GM19239 (cell line): ENCODE measurements around the gene RALBP1.

ENCODE experiments used
- DNase-seq: peaks from one replicate; pipeline ENCODE4 v3.0.0; 2011; ENCODE audit warnings: low spot score; ENCODE audit not compliant: insufficient read length
- FAIRE-seq: peaks from 2 replicates; lab custom pipeline; 2011; peaks lifted over from hg19 to GRCh38; lab: Jason Lieb, UNC

The RALBP1 gene

DNA sequence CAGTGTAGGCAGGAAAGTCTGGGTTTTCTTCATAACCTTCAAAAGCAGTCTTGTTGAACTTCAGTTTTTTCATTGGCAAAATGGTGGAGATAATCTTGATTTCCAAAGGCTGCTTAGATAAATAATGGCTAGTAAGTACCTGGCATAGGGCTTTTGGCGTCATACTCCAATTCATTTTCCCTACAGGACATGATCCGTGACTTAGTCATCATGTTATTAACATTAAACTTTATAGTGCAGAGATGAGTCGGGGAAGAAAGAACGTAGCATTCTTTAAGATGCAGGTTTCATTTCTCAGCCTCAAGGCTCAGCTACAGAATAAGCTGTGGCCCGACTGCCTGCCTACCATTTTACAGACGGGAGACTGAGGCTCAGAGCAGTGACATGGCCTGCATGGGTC is 64.0 kb downstream of the RALBP1 start:
- DNase-seq (no peak), FAIRE-seq (no peak)

DNA sequence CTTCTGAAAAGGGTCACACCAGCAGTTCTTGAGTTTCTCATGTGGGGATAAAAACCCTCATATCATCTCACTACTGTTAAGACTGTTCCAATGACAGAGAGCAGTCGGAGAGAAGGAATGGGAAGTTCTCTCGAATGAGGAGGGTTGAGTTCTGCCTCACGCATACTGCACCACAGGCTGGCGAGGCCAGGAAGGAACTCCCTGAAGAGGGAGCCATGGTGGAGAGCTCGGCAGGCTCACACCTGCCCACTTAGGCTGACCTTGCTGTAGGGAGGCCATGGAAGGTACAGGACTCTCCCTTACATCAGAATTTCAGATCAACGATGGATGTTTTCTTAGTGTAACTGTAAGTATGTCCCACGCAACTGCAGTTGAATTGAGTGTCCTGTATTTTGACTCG is 64.6 kb downstream of the RALBP1 start:
- DNase-seq (no peak), FAIRE-seq (no peak)

DNA sequence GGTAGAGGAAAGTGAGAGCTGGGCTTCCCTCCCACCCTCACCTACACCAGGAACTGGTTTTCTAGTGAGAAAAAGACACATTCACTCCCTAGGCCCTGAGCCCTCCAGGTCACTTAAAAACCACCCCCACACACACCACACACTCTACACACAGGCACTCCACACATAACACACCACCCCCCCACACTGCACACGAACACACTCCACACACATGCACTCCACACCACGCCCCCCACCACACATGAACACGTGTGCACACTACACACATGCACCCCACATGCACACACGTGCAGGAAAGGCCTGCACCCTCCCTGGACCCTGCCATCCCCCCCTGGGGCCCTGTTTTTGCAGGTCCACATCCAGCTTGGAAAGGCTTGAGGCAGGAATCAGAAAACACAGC is 67.6 kb downstream of the RALBP1 start:
- FAIRE-seq (no peak), DNase-seq (no peak)

DNA sequence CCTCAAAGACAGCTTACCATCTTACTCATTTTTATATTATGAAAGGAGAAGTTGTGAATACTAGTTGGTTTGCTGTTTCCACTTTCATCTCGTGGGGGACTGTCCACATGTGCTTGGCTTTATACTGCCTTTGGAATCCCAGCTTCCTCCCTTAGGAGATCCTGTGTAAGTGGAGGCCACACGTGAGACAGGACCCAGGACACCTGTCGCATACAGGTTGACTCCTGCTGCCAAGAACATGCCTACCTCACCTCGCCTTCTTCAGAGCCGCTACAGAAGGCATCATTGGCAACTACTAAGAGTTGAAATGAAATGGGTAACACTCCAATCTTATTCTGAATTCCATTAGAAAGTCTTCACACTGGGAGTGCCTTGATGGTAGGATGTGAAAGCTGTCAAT is 69.7 kb downstream of the RALBP1 start:
- FAIRE-seq = no peak
- DNase-seq = no peak

DNA sequence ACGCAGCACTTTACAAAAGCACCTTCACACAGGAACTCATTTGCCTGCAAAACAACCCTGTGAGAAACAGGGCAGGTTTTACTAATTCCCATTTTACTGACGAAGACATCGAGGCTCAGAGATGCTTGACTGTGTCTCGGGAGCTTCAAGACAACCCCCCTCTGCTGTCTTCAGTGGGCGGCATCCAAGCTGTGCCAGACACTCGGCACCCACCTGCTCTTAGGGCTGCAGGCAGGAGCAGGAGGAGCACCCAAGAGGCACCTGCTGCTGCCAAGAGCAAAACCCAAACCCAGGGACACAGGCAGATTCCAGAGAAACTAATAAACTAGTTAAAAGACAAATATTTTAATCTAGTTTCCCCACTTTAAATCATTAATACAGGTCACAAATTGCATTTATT is 71.2 kb downstream of the RALBP1 start:
- DNase-seq = no peak
- FAIRE-seq = no peak

DNA sequence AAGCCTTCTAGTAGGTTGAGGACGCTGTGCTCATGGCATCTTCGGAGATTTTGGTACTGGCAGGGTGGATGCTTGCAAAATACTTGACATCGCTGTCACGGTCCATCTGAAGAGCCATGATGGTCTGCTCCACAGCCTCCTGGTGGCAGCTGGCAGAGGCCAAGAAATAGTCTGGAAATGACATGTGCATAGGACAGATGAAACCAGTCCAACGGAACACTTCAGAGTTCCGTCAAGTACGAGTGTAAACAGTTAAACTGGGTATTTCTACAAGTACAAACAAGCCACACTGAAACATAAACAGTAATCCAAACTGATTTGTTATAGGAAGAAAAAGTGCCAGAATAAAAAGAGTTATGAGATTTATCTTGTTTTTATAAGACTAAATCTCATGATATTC is 72.5 kb downstream of the RALBP1 start:
- no peak for DNase-seq
- FAIRE-seq = no peak

DNA sequence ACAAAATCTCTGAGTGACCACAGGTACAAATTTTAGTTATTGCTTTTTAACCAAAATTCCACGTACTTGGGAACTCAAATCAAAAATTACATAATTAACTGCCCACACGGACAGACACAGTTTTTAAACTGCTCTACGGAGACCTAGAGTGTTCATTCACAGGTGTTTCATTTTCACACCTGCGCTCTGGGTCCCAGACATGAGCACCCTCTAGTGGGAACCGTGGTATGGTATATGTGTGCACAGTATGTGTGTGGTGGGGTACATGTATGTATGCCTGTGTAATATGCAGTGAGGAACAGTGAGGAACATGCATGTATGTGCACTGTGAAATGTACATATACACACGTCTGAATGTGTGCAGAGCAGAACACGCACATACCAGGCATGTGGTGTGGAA is 74.1 kb downstream of the RALBP1 start:
- FAIRE-seq = no peak

DNA sequence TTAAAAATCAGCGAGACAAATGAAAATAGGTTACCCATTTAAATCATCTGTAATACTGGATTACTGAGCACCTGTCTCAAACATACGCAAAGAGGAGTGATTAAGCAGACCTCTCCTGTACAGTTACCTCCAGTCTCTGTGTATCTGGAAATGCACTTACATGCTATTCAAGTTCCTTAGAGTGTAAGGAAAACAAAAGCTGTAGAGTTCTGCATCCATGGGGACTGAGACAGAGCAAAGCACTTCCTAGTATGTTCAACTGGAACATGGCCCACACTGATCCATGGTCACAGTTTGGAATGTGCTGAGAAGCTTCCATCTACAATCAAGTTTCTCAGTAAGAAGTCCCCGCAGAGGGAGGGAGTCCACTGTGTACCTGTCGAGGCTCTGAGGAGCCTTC is 75.1 kb downstream of the RALBP1 start:
- FAIRE-seq (no peak), DNase-seq (no peak)

More for the DNA sequence above, 74.1 kb downstream of the RALBP1 start:
- DNase-seq = no peak

DNA sequence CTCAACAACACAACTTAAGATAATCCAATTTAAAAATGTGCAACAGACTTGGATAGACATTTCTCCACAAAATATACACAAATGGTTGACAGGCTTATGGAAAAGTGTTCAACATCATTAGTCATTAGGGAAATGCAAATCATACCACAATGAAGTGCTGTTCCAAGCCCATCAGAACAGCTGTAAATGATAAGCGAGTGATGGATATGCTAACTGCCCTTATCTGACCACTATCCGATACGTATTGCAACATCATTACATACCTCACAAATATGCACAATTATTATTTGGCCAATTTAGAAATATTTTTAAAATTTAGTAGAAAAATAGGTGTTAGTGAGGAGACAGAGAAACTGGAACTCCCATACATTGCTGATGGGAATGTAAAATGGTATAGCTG is 76.9 kb downstream of the RALBP1 start:
- DNase-seq (no peak), FAIRE-seq (no peak)

DNA sequence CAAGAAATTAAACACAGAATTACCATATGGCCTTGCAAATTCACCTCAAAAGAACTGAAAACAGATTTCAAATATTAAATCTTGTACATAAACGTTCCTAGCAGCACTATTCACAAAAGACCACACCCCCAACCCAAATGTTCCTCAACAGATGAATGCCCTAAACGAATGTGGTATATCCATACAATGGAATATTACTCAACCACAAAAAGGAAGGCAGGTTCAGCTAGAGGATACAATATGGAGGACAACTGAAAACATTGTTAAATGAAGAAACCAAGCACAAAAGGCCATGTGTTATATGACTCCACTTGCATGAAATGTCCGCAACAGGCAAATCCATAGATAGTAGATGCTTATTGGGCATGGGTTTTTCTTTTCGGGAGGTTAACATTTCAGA is 77.3 kb downstream of the RALBP1 start:
- FAIRE-seq = no peak
- no peak for DNase-seq

DNA sequence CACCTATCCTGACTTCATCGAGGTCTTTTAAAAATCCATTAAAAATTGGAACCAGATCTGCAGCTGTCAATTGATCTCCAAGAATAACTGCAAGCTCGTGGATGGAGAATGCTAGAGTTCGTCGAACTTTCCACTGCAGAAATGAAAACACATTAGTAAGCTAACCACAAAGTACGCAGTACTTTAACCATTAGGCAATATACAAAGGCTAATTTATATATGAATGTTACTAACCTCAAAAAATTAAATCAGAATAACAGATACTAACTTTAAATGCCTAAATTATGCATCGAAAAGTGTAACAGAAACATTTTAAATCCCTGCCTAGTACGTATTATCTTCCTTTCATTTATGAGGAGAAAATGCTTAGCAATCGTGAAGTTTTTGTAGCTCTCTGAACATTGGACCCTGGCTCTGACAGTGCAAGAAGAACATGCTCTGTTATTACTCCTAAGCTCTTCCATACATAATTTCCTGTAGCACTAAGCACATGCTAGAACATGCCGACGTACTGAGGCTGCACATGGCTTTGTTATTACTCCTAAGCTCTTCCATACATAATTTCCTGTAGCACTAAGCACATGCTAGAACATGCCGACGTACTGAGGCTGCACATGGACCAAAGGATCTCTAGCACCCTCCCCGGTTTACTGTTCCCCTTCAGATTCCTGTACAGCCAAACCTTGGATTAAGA is 82.1 kb downstream of the RALBP1 start:
- DNase-seq (no peak), FAIRE-seq (peak; percentile 26)

DNA sequence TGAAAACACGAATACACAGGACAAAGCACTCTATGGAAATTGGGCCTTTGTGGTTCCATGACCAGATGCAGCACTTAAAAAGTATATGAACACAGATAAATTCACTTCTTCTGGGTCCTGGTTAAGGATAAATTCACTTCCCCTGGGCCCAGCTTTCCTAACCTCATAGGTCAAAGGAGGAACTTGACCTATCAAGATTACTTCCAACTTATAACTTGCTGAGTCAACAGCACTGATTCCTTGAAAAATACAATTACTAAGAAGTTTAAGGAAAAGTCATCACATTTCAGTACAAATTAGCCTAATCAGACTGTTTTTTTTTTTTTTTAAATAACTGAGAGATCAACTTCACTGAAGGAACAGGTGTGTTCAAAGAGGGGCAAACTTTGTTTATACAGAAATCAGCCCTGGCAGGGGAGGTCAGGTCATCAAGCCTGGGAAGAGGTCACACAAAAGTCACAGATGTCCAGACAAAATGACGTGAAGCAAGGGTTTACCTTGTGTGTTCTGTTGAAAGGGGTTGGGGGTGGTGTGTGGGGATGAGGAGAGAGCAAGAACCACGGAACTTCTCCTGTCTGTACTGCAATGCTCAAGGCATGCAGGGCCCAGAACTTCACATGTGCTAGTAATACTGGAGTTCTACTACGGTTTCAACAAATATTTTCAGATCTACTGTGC is 83.2 kb downstream of the RALBP1 start:
- FAIRE-seq = no peak
- no peak for DNase-seq

DNA sequence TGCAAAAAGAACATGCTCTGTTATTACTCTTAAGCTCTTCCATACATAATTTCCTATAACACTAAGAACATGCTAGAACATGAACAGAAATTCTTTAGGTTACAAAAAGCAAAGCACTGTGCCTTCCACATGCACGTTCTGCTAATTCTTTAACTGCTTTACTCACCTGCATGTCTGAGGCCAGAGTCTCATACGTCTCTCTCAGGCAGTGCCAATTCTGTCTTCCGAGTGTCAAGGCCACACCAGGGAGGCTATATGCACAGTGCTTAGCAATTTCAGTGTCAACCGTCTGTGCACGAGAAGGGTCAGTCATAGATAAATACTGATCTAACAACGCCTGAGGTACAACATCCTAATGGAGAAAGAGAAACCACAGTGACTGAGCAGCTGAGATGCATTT is 83.9 kb downstream of the RALBP1 start:
- no peak for DNase-seq

DNA sequence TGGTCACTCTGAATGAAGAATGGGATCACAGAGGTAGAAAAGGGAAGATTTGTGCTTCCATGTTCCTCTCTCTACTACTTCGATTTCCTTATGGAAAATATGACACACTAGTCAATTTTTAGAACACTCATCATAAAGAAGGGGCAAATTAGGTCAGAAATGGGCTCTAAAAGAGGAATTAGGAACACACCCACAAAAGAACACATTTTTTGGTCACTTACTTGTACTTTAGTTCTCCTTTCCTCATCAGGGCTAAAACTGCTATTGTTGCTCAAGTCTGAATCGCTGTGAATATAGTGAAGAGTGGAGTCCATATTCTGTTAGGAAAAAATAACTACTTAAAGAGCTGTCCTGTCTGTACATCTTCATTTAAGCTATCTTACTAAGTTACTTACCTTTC is 86.4 kb downstream of the RALBP1 start:
- DNase-seq (no peak), FAIRE-seq (no peak)

More for the DNA sequence above, 83.9 kb downstream of the RALBP1 start:
- FAIRE-seq = no peak

DNA sequence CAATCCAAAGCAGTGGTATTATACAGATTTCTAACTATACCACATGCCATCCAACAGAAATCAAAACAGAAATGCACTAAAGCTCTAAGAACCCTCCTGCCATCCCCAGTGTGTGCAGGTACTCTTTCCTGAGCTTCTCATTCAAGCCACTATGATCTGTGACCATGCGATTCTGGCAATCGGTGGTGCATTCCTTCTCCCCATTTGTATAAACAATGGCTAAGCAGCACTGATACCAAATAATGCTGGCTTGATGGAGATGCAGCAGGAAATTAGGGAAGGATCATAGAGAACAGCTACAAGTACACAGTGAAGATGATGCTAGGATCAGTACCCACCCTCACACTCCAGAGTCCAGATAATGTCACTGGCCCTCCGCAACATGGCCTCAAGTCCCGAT is 87.3 kb downstream of the RALBP1 start:
- no peak for FAIRE-seq
- no peak for DNase-seq

DNA sequence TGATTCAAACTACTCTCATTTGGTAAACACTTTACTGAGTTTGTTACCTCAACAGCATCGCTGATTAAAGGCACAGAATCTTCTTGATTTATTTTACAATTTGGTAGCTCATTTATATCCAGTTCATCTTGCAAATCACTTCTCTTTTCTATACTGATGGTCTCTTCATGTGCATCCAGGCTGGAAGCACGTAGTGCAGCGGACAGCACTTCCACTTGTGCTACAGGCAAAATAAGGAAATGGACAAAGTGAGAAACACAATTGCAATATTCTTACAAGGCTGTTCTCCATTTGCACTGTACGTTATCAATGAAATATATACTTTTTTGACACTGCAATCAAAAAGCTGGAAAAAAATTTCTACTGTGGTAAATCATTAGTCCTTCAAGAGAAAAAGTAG is 88.0 kb downstream of the RALBP1 start:
- DNase-seq = no peak
- FAIRE-seq = no peak

DNA sequence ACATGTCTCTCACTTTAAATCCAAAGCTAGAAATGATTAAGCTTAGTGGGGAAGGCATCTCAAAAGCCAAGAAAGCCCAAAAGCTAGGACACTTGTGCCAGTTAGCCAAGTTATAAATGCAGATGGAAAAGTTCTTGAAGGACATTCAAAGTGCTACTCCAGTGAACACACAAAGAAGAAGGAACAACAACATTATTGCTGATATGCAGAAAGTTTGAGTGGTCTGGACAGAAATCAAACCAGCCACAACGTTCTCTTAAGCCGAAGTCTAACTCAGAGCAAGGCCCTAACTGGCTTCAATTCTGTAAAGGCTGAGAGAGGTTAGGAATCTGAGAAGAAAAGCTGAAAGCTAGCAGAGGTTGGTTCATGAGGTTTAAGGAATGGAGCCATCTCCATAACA is 90.1 kb downstream of the RALBP1 start:
- FAIRE-seq (no peak), DNase-seq (no peak)

DNA sequence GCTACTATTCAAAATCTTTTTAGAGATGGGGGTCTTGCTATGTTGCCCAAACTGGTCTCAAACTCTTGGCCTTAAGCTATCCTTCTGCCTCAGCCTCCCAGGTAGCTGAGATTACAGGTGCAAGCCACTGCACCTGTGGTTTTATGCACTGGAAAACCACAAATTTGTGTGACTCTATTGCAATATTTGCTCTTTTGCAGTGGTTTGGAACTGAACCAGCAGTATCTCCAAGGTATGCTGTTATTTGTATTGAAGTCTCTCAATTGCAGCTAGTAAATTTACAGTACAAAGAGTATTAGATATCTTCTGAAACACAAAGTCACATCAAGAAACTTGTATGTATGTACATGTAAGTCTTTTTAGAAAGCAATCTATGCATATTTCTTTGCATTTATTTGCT is 92.9 kb downstream of the RALBP1 start:
- DNase-seq = no peak
- no peak for FAIRE-seq

DNA sequence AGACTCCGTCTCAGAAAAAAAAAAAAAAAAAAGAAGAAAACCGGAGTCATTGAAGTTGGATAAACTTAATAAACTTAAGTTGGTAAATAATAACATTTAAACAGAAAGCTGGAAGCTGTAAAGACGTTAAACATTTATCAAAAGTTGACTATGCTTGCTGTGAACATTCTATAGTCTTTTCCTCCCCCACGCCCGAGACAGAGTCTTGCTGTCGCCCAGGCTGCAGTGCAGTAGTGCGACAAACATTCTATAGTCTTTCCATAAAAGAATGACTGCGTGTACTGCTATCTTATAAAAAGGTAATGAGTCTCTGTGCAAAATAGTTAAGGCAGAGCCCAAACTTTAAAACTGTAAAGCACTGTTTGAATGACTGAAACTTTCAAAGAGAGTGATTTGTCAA is 93.9 kb downstream of the RALBP1 start:
- FAIRE-seq (no peak), DNase-seq (no peak)

DNA sequence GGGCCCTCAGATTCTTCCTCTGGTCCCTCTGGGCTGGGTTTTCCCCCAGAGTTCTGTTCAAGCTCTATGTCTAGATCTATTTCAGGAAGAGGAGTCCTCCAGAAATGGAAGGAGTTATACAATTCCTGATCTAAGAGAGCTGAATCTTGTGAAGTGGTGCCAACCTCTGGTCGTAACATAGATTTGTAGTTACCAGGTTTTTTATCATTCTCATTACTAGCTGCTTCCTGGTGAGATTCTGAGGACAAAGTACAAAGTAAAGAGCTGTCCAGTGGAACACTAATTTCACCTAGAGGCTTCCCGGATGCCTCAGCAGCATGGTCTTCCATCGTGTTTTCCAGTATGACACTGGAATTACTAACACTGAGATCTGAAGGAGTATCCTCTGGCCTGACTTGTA is 94.9 kb downstream of the RALBP1 start:
- FAIRE-seq (no peak), DNase-seq (no peak)

DNA sequence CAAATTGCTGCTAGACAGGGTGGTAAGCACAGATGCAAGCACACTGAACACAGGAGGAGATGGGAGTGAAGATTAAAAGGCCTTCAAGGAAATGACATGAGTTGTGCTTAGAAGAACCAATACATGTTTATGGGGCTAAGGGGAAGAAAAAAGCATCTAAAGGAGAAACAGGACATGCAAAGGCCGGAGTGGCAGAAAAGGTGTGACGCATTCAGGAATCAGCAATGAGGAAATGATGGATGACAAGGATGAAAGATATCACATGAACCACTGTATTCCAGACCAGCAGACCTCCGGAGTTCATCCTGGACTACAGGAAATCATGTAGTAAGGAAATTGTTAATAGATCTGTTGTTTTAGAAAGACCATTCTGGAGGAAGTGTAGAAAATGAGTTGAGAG is 96.2 kb downstream of the RALBP1 start:
- FAIRE-seq (no peak), DNase-seq (no peak)

DNA sequence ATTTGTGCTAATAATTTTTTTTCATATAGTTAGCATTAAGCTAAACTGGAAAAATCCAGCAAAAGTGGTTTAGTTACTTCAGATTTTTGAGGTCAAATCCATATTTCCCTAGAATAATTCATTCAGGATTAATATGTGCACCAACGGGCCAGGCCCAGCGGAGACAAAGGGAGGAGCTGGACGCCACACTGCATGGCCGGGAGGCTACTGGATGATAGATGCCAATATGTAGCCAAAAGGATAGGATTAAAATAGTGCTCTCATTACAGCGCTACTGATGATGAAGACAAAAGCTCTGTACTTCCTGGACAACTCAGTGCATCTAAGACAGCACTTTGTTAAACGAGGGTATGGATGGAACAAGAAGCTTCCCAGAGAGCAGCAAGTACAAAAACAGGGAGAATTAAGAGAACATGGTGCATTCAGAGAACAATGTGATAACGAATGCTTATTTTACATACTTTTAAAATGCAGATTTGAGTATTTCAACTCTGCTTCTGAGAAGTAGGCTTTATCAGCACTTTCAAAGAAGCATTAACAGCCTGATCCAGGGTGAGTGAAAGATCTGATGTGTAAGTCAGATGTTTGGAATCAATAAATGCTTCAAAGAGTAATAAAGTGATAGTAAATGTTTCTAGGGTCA is 99.3 kb downstream of the RALBP1 start:
- DNase-seq = no peak
- FAIRE-seq = no peak
